HG02943 (cell line): ENCODE data around the gene IPO11.
"Not testable (repeated sequence)": the region's sequence is repeated elsewhere in the genome, so short reads cannot be mapped to it uniquely, and the experiment has no call there.

Experiments
- ATAC-seq: cut with Tn5 transposase; IDR thresholded peaks from one replicate; pipeline ENCODE4 v1.9.1; 2021; ENCODE audit warnings: mild to moderate bottlenecking, low read depth, moderate library complexity; ENCODE audit not compliant: unreplicated experiment

The IPO11 gene

GRCh38 chr5:62508760-62509159 lies 96.2 kb downstream of the IPO11 start:
- ATAC-seq: not testable (repeated sequence)

DNA sequence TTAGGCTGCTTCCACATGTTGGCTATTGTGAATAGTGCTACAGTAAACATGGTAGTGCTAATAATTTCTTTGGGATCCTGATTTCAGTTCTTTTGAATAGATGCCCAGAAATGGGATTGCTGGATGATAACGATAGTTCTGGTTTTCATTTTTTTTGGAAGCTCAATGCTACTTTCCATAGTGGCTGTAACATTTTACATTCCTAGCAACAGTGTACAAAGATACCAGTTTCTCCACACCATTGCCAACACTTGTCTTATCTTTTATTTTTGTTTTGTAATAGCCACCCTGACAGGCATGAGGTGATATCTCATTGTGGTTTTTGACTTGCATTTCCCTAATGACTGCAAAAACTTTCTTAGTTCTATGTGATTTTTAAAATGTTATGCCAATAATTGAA lies 97.2 kb downstream of the IPO11 start:
- ATAC-seq: no peak

DNA sequence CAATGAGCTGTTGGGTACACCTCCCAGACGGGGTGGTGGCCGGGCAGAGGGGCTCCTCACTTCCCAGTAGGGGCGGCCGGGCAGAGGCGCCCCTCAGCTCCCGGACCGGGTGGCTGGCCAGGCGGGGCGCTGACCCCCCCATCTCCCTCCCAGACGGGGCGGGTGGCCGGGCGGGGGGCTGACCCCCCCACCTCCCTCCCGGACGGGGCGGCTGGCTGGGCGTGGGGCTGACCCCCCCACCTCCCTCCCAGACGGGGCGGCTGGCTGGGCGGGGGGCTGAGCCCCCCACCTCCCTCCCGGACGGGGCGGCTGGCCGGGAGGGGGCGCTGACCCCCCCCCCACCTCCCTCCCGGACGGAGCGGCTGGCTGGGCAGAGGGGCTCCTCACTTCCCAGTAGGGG lies 100.5 kb downstream of the IPO11 start:
- not testable (repeated sequence) for ATAC-seq

DNA sequence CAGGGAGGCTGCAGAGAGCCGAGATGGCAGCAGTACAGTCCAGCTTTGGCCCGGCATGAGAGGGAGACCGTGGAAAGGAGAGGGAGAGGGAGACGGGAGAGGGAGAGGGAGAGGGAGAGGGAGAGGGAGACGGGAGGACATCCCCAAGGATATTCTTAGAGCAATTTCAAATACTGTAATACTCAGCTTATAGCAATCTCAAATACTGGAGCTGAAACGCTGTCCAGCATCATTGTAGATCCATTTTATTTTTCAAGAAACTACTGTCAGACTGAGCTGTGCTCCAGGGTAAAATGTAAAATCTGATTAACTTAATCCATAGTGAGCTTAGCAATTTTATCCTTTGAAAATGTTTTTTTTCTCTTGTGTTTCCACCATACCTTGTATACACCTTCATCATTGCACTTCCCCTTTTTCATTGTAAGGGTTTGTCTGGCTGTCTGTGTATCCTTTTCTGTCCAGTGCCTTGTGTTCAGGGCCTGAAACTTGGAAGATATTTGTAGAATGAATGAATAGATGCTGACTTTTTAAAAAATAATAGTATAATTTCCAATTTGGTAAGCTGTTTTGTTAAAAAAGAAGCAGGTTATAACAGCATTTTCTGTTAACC lies 102.1 kb downstream of the IPO11 start:
- no peak for ATAC-seq

GRCh38 chr5:62520812-62521211 lies 108.2 kb downstream of the IPO11 start:
- ATAC-seq: not testable (repeated sequence)

DNA sequence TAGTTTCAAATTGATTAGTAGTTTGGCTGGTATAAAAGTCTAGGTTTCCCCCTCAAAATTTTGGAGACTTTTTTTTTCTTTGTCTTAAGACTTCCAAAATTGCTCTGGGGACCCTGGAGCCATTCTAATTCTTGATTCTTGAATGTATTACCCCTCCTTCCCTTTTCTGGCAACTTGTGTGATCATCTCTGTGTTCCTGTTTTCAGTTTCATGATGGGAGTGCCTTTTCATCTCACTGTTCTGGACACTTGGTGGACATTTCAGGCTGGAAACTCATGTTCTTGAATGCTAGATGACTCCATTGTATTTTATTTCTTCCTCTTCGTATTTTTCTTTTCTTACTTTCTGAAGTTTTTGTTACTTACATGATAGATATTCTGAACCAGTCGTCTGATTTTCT lies 108.8 kb downstream of the IPO11 start:
- no peak for ATAC-seq

DNA sequence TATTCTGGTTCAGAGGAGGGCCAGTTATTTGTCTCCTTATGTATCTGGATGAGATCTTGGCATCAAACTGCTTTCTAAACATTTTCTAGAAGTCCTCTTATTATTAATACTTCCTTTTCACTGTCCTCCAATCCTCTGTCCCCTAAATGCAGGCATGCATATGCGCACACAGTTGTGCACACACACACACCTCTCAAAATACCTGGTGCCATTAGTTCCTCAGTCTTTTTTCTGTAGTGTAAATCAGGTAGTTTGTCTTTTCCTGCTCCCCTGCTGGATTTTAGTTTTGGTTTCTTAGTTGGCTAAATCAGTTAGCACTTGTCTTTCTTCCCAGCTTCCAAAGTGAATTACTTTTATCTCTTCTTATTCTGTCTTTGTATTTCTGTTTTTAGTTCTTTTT lies 110.2 kb downstream of the IPO11 start:
- no peak for ATAC-seq

DNA sequence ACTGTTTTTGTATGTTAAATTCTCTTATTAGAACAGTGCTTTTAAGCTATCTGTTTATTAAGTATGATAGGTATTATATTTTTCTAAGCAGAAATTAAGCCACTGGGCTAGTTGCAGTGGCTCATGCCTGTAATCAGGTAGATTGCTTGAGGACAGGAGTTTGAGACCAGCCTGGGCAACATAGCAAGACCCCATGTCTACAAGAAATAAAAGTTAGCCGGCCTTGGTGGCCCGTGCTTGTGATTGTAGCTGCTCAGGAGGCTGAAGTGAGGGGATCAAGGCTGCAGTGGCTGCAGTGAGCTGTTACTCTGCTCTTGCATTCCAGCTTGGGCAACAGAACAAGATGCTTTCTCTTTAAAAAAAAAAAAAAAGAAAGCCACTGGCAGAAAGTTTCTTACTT lies 121.0 kb downstream of the IPO11 start:
- ATAC-seq: no peak

DNA sequence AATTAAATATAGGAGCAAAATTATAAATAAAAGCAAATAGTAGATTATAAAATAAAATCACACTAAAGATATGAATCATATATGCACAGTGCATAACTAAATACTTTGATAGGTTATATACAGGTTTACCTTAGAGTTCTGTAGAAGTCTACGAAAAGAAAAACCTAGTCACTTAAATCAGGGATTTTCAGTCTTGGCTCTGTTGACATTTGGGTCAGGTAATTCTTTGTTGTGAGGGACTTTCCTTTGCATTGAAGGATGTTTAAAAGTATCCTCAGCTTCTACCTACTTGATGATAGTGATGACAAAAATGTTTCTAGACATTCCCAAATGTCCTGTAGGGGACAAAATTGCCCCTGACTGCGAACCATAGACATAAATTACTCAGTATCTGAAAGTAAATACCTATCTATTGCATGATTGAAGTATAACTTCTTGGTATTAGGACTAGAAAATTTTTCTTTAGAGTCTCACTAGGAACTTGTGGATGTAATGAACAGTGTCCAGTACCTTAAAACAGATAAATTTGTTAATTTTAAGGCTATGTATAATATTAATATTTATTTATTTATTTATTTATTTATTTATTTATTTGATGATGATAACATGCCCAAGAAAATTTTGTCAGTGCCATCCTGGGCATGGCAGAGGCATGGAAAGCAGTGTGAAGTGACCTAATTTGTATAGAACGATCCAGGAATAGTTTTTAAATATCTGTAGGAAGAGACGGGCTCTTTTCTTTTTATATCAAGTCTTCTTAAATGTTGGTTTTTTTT lies 122.1 kb downstream of the IPO11 start:
- no peak for ATAC-seq

GRCh38 chr5:62536232-62536631 lies 123.7 kb downstream of the IPO11 start:
- ATAC-seq: no peak

DNA sequence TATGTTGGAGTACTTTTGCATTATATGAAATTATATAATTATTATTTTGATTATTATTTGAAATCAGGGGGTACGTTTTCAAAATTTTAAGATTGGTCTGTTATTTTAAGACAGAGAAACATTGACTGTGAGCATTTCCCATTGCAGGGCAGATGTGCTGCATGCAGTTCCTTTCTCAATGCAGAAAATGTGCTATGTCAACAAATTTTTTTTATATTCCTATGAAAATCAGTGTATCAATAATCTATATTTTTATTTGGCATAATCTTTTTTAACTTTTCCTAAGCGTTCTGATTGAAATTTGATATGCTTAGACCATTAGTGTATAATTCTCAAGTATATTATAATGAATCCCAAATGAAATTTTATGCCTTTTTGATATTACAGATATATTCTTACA lies 124.2 kb downstream of the IPO11 start:
- no peak for ATAC-seq

DNA sequence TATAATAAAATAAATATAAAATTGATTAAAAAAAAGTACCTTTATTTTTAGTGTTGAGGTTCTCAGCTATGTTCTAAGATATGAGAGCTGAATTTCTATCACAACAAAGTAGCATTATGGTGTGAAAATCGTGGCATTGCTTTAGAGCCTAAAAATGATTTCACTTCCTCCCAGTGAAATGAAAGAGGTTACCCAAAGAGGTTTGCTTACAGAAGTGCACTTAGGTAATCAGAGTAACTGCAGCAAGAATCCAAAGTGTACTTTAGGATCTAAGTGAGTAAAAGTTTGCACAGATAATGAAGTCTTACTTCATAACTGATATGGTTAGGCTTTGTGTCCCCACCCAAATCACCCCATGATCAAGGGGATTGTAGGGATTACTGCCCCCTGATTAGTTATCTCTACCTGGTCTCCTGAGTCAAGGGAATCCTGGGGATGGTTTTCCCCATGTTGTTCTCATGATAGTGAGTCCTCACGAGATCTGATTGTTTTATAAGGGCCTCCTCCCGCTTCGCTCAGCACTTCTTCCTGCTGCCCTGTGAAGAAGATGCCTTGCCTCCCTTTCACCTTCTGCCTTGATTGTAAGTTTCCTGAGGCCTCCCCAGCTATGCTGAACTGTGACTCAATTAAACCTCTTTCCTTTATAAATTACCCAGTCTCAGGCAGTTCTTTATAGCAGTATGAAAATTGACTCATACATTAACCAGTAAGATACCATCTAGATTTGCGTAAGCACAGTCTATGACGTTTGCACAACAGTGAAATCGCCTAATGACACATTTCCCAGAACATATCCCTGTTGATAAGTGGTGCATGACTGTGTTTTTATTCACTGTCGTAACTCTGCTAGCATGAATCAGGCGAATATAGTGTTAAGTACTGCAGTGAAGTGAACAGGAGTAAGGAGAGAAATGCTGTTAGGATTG lies 125.7 kb downstream of the IPO11 start:
- no peak for ATAC-seq

GRCh38 chr5:62542720-62543119 lies 130.2 kb downstream of the IPO11 start:
- ATAC-seq: no peak

GRCh38 chr5:62547945-62548630 lies 135.5 kb downstream of the IPO11 start:
- ATAC-seq: no peak

DNA sequence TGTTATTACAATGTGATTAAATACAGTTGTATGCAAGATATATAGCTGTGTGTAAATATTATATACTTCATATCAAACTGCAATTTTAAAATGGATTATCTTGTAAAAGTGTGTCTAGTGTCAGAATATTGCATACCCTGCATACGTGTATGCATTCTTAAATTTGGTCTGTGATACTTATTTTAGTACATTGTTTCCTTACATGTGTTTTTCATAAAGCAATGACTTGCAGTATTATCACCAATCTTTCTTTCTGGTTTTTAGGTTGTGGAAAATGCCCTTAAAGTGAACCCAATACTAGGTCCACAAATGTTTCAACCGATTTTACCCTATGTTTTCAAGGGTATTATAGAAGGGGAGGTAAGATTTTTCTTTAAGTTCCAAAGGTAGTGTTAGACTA lies 137.5 kb downstream of the IPO11 start:
- ATAC-seq: no peak

GRCh38 chr5:62555930-62556329 lies 143.4 kb downstream of the IPO11 start:
- no peak for ATAC-seq

DNA sequence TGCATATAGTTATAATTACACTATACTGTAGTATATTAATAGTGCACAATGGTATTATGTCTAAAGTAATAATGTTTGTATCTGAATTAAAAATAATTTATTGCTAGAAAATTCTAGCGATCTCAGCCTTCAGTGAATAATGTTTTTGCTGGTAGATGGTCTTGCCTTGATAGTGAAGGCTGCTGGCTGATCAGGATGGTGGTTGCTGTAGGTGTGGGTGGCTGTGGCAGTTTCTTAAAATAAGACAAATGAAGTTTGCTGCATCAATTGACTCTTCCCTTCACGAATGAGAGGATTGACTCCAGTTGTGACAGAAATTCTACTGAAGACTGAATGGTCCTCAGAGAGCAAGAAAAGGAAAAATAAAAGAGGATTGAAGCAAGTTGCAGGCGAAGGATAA lies 146.4 kb downstream of the IPO11 start:
- no peak for ATAC-seq

- ATAC-seq: no peak
These were observed 148.2 kb downstream of the IPO11 start for GRCh38 chr5:62560786-62561185.

GRCh38 chr5:62561896-62562295 lies 149.3 kb downstream of the IPO11 start:
- ATAC-seq: no peak

GRCh38 chr5:62562867-62563266 lies 150.3 kb downstream of the IPO11 start:
- no peak for ATAC-seq

DNA sequence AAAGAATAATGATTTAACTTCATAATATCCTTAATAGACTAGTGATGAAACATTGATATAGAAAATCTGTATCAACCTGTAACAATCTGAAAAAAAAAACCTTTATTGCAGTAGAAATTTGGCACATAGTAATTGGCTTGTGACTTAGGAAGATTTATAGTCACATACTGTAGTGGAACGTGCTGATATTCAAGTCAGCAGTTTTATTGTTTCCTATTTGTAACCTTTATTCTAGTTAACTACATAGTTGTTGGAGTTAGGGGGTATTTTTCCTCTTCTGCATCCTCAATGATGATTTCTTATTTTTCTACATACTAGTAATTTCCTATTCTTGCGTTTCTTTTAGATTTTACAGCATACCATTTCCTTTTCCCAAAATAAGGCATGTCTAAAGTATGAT lies 151.5 kb downstream of the IPO11 start:
- ATAC-seq: no peak
